ENCODE data around the gene GPR155.

- TF ChIP-seq CTCF (IDR thresholded peaks at IDR 0.05): no peak
- TF ChIP-seq POLR2AphosphoS5 (IDR thresholded peaks at IDR 0.05): no peak
Observed at GRCh38 chr2:174522553-174522952, 35.7 kb upstream of the GPR155 start.

Data from suprapubic skin (tissue), 3 donors.